Keratinocyte (primary cell): ENCODE results near the gene SEL1L.

Experiments
- EZH2 ChIP-seq: IDR thresholded peaks from one replicate; pipeline ENCODE4 v1.6.1; 2012; ENCODE audit warnings: inconsistent platforms, mild to moderate bottlenecking, low read length, moderate library complexity
- TF ChIP-seq, protein P1 (sequence below), 3 experiments: IDR thresholded peaks in 1 of 3; conservative IDR thresholded peaks in 1 of 3; optimal IDR thresholded peaks in 1 of 3; 2 replicates in 2 of 3; 3 replicates in 1 of 3; pipeline versions ENCODE3 to v1.5.1; 2011; ENCODE audit warnings: low read length in 3 of 3, mild to moderate bottlenecking in 3 of 3, moderate library complexity in 2 of 3, control low read depth in 1 of 3, inconsistent platforms in 1 of 3; ENCODE audit not compliant: insufficient read depth in 2 of 3; ENCODE audit errors: extremely low read depth in 1 of 3

DNA sequence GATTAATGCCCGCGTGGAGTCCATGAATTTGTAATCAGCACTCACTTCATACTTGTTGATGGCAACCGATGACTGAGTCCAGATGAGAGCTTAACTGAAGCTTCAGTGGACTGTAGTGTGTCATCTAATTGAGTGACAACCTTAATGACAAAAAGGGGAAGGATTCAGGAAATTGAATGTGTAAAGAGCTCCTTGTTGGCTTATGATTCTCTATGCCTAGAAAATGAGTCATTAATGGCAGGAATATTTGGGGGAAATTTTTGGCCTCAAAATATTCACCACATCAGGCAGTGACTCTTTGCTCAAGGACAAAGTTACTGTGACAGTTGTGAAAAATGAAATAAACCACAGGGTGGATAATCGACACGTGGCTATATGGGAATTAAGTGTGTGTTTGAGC, 78.3 kb downstream of the SEL1L start:
- TF ChIP-seq, protein P1, sequence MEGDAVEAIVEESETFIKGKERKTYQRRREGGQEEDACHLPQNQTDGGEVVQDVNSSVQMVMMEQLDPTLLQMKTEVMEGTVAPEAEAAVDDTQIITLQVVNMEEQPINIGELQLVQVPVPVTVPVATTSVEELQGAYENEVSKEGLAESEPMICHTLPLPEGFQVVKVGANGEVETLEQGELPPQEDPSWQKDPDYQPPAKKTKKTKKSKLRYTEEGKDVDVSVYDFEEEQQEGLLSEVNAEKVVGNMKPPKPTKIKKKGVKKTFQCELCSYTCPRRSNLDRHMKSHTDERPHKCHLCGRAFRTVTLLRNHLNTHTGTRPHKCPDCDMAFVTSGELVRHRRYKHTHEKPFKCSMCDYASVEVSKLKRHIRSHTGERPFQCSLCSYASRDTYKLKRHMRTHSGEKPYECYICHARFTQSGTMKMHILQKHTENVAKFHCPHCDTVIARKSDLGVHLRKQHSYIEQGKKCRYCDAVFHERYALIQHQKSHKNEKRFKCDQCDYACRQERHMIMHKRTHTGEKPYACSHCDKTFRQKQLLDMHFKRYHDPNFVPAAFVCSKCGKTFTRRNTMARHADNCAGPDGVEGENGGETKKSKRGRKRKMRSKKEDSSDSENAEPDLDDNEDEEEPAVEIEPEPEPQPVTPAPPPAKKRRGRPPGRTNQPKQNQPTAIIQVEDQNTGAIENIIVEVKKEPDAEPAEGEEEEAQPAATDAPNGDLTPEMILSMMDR (optimal IDR thresholded peaks at IDR 0.05 in 1 of 3, IDR thresholded peaks at IDR 0.05 in 1 of 3, conservative IDR thresholded peaks at IDR 0.05 in 1 of 3; ENCODE audit: extremely low read depth in 1 of 3, insufficient read depth in 2 of 3, low read length in 3 of 3), result no peak
- no peak for TF ChIP-seq EZH2
